OCI-LY3 (cell line): ENCODE data around the gene MAP3K12.

Experiments
- H2AFZ ChIP-seq: fragments of 200-600, 300-600 bp; shearing (Covaris generic); 2 replicates; pipeline ENCODE4 v1.6.0; 2014; ENCODE audit warnings: antibody characterized with exemption, low read depth, low read length
- H3K27ac ChIP-seq: fragments of 200-600, 300-600 bp; sonication (generic); 2 replicates; pipeline ENCODE4 v1.5.1; 2014; ENCODE audit warnings: mild to moderate bottlenecking, low read length, moderate library complexity, mixed read lengths
- H3K27me3 ChIP-seq: fragments of 200-600, 300-600 bp; sonication (generic); 2 replicates; pipeline ENCODE4 v1.6.1; 2014; ENCODE audit warnings: low read depth, low read length, mixed read lengths
- H3K36me3 ChIP-seq: fragments of 200-600, 300-600 bp; sonication (generic); replicated peaks from 2 replicates; pipeline ENCODE3; 2014; ENCODE audit warnings: low read depth, low read length, mixed read lengths
- H3K4me1 ChIP-seq: fragments of 300-600, 200-600 bp; sonication (generic); 2 replicates; pipeline ENCODE4 v1.6.1; 2014; ENCODE audit warnings: low read length, mixed read lengths
- H3K4me2 ChIP-seq: fragments of 200-600, 300-600 bp; sonication (generic); 2 replicates; pipeline ENCODE4 v1.6.1; 2014; ENCODE audit warnings: low read length, mixed read lengths
- H3K4me3 ChIP-seq: fragments of 300-600, 200-600 bp; sonication (generic); 2 replicates; pipeline ENCODE4 v1.5.1; 2014; ENCODE audit warnings: antibody characterized with exemption, mild to moderate bottlenecking, low read length, moderate library complexity
- H3K79me2 ChIP-seq: fragments of 300-600, 200-600 bp; shearing (Covaris generic); 2 replicates; pipeline ENCODE4 v1.6.1; 2014; ENCODE audit warnings: mild to moderate bottlenecking, low read length, mixed read lengths
- H3K9ac ChIP-seq: fragments of 300-600, 200-600 bp; shearing (Covaris generic); 2 replicates; pipeline ENCODE4 v1.6.0; 2014; ENCODE audit warnings: mild to moderate bottlenecking, low read length, moderate library complexity
- H3K9me3 ChIP-seq: fragments of 200-600, 300-600 bp; shearing (Covaris generic); 2 replicates; pipeline ENCODE4 v1.6.1; 2014; ENCODE audit warnings: low read length, mixed read lengths; ENCODE audit not compliant: insufficient read depth
- H4K20me1 ChIP-seq: fragments of 200-600, 300-600 bp; sonication (generic); 2 replicates; pipeline ENCODE4 v1.6.1; 2016; ENCODE audit warnings: low read length, mixed read lengths; ENCODE audit not compliant: insufficient read depth
- EZH2phosphoT487 ChIP-seq: fragments of 200-600 bp; shearing (Covaris generic); IDR thresholded peaks from 2 replicates; pipeline ENCODE4 v1.6.1; 2018; ENCODE audit warnings: antibody characterized with exemption, mixed run types, low read depth
- TF ChIP-seq, protein P1 (sequence below): fragments of 200-600, 300-600 bp; sonication (generic); IDR thresholded peaks from 2 replicates; pipeline ENCODE4 v1.5.1; 2014; ENCODE audit warnings: antibody characterized with exemption, low read length, low read depth

MAP3K12 gene

GRCh38 chr12:53532021-53532420 lies 32.8 kb upstream of the MAP3K12 start:
- Histone ChIP-seq H3K4me3 (no peak overlapping the region), H3K4me1 (no peaks in the 10 kb centered on the region), H3K36me3 (peaks cover 14% of the 10 kb centered on the region), H3K27me3 (no peaks in the 10 kb centered on the region), H2AFZ (no peak overlapping the region), H3K9me3 (no peaks in the 10 kb centered on the region), H3K4me2 (no peak overlapping the region), H3K9ac (no peak overlapping the region), H3K79me2 (no peaks in the 10 kb centered on the region), H4K20me1 (no peaks in the 10 kb centered on the region), H3K27ac (no peak overlapping the region)
- TF ChIP-seq EZH2phosphoT487 = no peak
- TF ChIP-seq, protein P1, sequence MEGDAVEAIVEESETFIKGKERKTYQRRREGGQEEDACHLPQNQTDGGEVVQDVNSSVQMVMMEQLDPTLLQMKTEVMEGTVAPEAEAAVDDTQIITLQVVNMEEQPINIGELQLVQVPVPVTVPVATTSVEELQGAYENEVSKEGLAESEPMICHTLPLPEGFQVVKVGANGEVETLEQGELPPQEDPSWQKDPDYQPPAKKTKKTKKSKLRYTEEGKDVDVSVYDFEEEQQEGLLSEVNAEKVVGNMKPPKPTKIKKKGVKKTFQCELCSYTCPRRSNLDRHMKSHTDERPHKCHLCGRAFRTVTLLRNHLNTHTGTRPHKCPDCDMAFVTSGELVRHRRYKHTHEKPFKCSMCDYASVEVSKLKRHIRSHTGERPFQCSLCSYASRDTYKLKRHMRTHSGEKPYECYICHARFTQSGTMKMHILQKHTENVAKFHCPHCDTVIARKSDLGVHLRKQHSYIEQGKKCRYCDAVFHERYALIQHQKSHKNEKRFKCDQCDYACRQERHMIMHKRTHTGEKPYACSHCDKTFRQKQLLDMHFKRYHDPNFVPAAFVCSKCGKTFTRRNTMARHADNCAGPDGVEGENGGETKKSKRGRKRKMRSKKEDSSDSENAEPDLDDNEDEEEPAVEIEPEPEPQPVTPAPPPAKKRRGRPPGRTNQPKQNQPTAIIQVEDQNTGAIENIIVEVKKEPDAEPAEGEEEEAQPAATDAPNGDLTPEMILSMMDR = no peak

DNA sequence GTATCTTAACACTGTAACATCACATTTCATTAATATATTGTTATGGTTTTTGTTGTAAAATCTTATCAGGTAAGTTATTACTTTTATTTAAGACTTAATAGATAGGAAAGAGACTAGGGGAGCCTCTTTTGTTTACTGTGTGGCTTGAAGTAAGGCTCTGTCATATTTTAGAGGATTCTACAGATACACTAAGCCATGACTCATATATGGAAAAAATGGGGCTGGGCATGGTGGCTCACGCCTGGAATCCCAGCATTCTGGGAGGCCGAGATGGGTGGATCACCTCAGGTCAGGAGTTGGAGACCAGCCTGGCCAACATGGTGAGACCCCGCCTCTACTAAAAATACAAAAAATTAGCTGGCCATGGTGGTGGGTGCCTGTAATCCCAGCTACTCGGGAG lies 31.7 kb upstream of the MAP3K12 start:
- Histone ChIP-seq H3K4me3 (no peak overlapping the region), H3K9me3 (no peaks in the 10 kb centered on the region), H2AFZ (no peak overlapping the region), H3K4me1 (no peaks in the 10 kb centered on the region), H3K79me2 (no peaks in the 10 kb centered on the region), H3K27ac (no peak overlapping the region), H3K4me2 (no peak overlapping the region), H3K36me3 (peaks cover 14% of the 10 kb centered on the region), H3K27me3 (no peaks in the 10 kb centered on the region), H4K20me1 (no peaks in the 10 kb centered on the region), H3K9ac (no peak overlapping the region)
- TF ChIP-seq, protein P1 = no peak
- TF ChIP-seq EZH2phosphoT487 = no peak

DNA sequence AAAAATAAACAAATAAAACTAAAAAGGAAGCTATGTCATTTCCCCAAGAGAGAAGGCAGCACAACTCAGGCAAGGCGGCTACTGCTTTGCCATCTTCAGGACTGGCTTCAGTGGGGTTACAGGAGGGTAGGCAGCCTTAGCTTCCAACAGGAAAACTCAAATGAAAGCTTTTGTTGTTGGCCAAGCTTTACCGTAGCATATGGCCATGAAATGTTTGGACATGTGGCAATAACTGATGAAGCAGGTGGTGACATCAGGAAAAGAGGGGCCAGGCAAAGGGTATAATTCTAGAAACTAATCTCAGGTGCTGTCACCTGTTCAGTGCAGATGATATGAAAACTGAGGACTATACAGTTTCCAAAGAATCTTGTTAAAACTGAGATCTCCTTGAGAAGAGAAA lies 30.8 kb upstream of the MAP3K12 start:
- Histone ChIP-seq H3K27ac (no peak overlapping the region), H3K4me2 (no peak overlapping the region), H4K20me1 (no peaks in the 10 kb centered on the region), H3K79me2 (no peaks in the 10 kb centered on the region), H3K4me1 (no peaks in the 10 kb centered on the region), H3K4me3 (no peak overlapping the region), H3K9ac (no peak overlapping the region), H3K27me3 (no peaks in the 10 kb centered on the region), H2AFZ (no peak overlapping the region), H3K36me3 (peaks cover 14% of the 10 kb centered on the region), H3K9me3 (no peaks in the 10 kb centered on the region)
- TF ChIP-seq EZH2phosphoT487 = no peak
- TF ChIP-seq, protein P1 = no peak

GRCh38 chr12:53524476-53524875 lies 25.2 kb upstream of the MAP3K12 start:
- Histone ChIP-seq H3K9ac (no peak overlapping the region), H3K4me3 (no peak overlapping the region), H3K27me3 (no peaks in the 10 kb centered on the region), H3K79me2 (no peaks in the 10 kb centered on the region), H3K36me3 (peaks cover 8% of the 10 kb centered on the region), H3K4me2 (no peak overlapping the region), H3K27ac (no peak overlapping the region), H4K20me1 (no peaks in the 10 kb centered on the region), H3K9me3 (no peaks in the 10 kb centered on the region), H2AFZ (no peak overlapping the region), H3K4me1 (no peaks in the 10 kb centered on the region)
- TF ChIP-seq, protein P1 = no peak
- TF ChIP-seq EZH2phosphoT487 = no peak
